Peyer's patch (tissue), 4 donors: ENCODE measurements around the gene PKNOX2. TPM values are rescaled to one million over a fixed set of nuclear protein-coding genes. Genes with fewer than 3 reads are reported as not detected.

Experiments used
- DNase-seq, 3 donors: peaks; one replicate each; pipeline ENCODE4 v3.0.0-alpha.2; 2017 to 2019
- H3K27ac ChIP-seq, 4 donors: fragments of 200-600 bp; sonication (generic); one replicate each; pipeline ENCODE4 v1.5.1; 2016 to 2019
- H3K27me3 ChIP-seq, 2 donors: fragments of 200-600 bp; sonication (generic); one replicate each; pipeline ENCODE4 v1.5.1; 2019
- H3K36me3 ChIP-seq, 3 donors: fragments of 200-600 bp; sonication (generic); one replicate each; pipeline ENCODE4 v1.5.1; 2016 to 2019
- H3K4me1 ChIP-seq, 4 donors: fragments of 200-600 bp; sonication (generic); one replicate each; pipeline ENCODE4 v1.5.1; 2016 to 2019
- H3K4me3 ChIP-seq, 4 donors: fragments of 200-600 bp; sonication (generic); 1 replicate in 3 of 4; 2 replicates in 1 of 4; pipeline ENCODE4 v1.5.1; 2016 to 2019; ENCODE audit warnings: mild to moderate bottlenecking in 1 of 4
- H3K9me3 ChIP-seq, 4 donors: fragments of 200-600 bp; sonication (generic); one replicate each; pipeline ENCODE4 v1.5.1; 2016 to 2019; ENCODE audit warnings: mild to moderate bottlenecking in 1 of 4
- POLR2A ChIP-seq, 2 donors: fragments of 450-650 bp; IDR thresholded peaks; one replicate each; pipeline ENCODE4 v1.5.1; 2017; ENCODE audit warnings: antibody characterized with exemption in 2 of 2, mild to moderate bottlenecking in 2 of 2, moderate library complexity in 2 of 2
- total RNA-seq, 4 donors: library from RNA; depleted of rRNA; stranded (reverse); fragments of >200 nt; gene quantifications; one replicate each; pipeline ENCODE4 v1.1.0, GENCODE V29; 2016
- TF ChIP-seq, protein P1 (sequence below), 6 experiments: fragments of 450-650 bp in 4 of 6; fragments of 200-600 bp in 2 of 6; sonication (generic) in 1 of 6; IDR thresholded peaks; one replicate each; pipeline ENCODE4 v1.5.1; 2017 to 2019; ENCODE audit warnings: antibody characterized with exemption in 6 of 6, mild to moderate bottlenecking in 3 of 6, moderate library complexity in 1 of 6

Gene PKNOX2
- total RNA-seq, 4 donors from 2014 or later, result 1.4 to 8.3 TPM; not detected in 2

DNA sequence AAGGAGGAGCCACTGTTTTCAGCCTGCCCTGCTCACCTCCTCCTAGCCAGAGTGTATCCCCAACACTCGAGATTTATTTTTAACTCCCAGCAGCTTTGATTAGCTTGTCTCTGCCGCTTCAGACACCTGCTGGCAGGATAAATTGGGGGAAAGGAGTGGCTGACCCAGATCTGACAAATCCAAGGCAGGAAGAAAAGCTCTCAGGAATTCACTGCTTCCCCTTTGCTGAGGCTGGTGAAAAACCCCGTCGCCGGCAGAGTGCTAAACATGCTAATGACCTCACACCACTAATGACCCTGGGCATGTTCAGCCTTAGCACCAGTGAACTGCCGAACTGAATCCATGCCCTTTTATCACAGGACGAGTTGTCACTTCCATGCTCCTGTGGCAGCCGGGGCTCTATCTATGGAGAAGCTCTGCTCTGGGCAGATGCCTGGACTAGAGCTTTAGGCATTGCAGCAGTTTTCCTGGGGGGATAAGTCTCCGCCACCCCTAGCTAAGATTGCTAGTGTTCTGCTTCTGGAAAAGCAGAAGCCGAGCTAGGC is 279.3 kb downstream of the PKNOX2 start:
- Histone ChIP-seq H3K4me3 (no peak overlapping the region), H3K27ac (no peak overlapping the region), H3K27me3 (no peaks in the 10 kb centered on the region), H3K4me1 (no peaks in the 10 kb centered on the region), H3K9me3 (no peaks in the 10 kb centered on the region), H3K36me3 (no peaks in the 10 kb centered on the region)
- no peak for DNase-seq
- TF ChIP-seq, protein P1, sequence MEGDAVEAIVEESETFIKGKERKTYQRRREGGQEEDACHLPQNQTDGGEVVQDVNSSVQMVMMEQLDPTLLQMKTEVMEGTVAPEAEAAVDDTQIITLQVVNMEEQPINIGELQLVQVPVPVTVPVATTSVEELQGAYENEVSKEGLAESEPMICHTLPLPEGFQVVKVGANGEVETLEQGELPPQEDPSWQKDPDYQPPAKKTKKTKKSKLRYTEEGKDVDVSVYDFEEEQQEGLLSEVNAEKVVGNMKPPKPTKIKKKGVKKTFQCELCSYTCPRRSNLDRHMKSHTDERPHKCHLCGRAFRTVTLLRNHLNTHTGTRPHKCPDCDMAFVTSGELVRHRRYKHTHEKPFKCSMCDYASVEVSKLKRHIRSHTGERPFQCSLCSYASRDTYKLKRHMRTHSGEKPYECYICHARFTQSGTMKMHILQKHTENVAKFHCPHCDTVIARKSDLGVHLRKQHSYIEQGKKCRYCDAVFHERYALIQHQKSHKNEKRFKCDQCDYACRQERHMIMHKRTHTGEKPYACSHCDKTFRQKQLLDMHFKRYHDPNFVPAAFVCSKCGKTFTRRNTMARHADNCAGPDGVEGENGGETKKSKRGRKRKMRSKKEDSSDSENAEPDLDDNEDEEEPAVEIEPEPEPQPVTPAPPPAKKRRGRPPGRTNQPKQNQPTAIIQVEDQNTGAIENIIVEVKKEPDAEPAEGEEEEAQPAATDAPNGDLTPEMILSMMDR (IDR thresholded peaks at IDR 0.05), result no peak
- TF ChIP-seq POLR2A (IDR thresholded peaks at IDR 0.05), result no peak

- Histone ChIP-seq H3K4me1 (no peaks in the 10 kb centered on the region), H3K27me3 (no peaks in the 10 kb centered on the region), H3K27ac (no peak overlapping the region), H3K9me3 (no peaks in the 10 kb centered on the region), H3K4me3 (no peak overlapping the region), H3K36me3 (no peaks in the 10 kb centered on the region)
- DNase-seq, result no peak
- TF ChIP-seq, protein P1 (IDR thresholded peaks at IDR 0.05), result no peak
These were observed 281.2 kb downstream of the PKNOX2 start for GRCh38 chr11:125445731-125446130.

DNA sequence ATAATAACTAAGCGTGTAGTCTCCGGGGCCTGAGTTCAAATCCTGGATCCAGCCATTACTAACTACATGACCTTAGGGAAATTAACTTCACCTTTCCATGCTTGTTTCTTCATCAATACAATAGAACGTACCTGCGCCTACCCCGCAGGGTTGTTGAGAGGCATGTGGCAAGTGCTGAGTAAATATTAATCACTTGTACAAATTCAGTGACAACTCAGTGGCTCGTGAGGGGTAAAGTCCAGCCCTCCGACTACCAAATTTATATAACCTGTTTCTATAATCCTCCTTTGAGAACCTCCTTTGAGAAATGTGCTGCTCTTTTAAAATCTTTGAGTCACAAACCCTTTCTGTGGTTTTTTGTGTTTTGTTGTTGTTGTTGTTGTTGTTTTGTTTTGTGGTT is 281.7 kb downstream of the PKNOX2 start:
- Histone ChIP-seq H3K4me3 (no peak overlapping the region), H3K36me3 (no peaks in the 10 kb centered on the region), H3K27me3 (no peaks in the 10 kb centered on the region), H3K27ac (no peak overlapping the region), H3K4me1 (peaks cover 0 to 3% (median 0%) of the 10 kb centered on the region in 4 donors), H3K9me3 (no peaks in the 10 kb centered on the region)
- TF ChIP-seq POLR2A (IDR thresholded peaks at IDR 0.05), result no peak
- TF ChIP-seq, protein P1 (IDR thresholded peaks at IDR 0.05), result no peak
- no peak for DNase-seq

- no peak for DNase-seq
- Histone ChIP-seq H3K27ac (no peak overlapping the region), H3K4me1 (peaks cover 0 to 9% (median 0%) of the 10 kb centered on the region in 4 donors), H3K4me3 (no peak overlapping the region), H3K27me3 (no peaks in the 10 kb centered on the region), H3K9me3 (no peaks in the 10 kb centered on the region), H3K36me3 (no peaks in the 10 kb centered on the region)
- TF ChIP-seq POLR2A (IDR thresholded peaks at IDR 0.05), result no peak
- TF ChIP-seq, protein P1 (IDR thresholded peaks at IDR 0.05), result no peak
These were observed 283.2 kb downstream of the PKNOX2 start for GRCh38 chr11:125447721-125448120.

GRCh38 chr11:125448136-125448535 is 283.6 kb downstream of the PKNOX2 start:
- no peaks in the 10 kb centered on the region for H3K36me3 ChIP-seq
- H3K27ac ChIP-seq, result no peak overlapping the region
- H3K4me1 ChIP-seq, result peaks cover 0 to 9% (median 0%) of the 10 kb centered on the region in 4 donors
- no peaks in the 10 kb centered on the region for H3K27me3 ChIP-seq
- H3K4me3 ChIP-seq, result no peak overlapping the region
- DNase-seq, result no peak
- TF ChIP-seq, protein P1 (IDR thresholded peaks at IDR 0.05), result no peak
- no peak for TF ChIP-seq POLR2A (IDR thresholded peaks at IDR 0.05)
- no peaks in the 10 kb centered on the region for H3K9me3 ChIP-seq

DNA sequence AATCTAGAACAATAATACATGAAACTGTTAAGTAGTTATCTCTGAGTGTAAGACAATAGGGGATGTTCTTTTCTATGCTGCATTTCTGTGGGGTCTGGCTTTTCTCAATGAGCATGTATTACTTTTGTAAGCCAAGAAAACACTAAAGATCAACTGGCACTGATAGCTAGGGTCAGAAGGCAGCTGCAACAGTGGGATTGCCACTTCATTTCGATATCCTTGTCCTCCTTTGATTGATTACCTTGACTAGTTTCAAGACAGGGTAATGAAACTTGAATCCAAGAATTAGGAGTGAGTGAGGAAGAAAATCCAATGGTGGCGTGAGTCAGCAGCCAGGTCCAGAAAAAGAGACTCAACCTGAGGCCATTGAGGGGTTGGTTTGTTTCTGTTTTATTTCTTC is 285.0 kb downstream of the PKNOX2 start:
- H3K9me3 ChIP-seq, result no peaks in the 10 kb centered on the region
- H3K27ac ChIP-seq, result no peak overlapping the region
- H3K27me3 ChIP-seq, result no peaks in the 10 kb centered on the region
- no peak for TF ChIP-seq POLR2A (IDR thresholded peaks at IDR 0.05)
- TF ChIP-seq, protein P1 (IDR thresholded peaks at IDR 0.05), result no peak
- no peak for DNase-seq
- H3K4me1 ChIP-seq, result peaks cover 0 to 9% (median 0%) of the 10 kb centered on the region in 4 donors
- no peak overlapping the region for H3K4me3 ChIP-seq
- no peaks in the 10 kb centered on the region for H3K36me3 ChIP-seq
